HG03060 (cell line): ENCODE data around the gene ALG12.

Source experiments
- ATAC-seq: cut with Tn5 transposase; IDR thresholded peaks from one replicate; pipeline ENCODE4 v1.9.1; 2021; ENCODE audit warnings: low read depth, moderate number of reproducible peaks; ENCODE audit not compliant: unreplicated experiment

ALG12 gene

GRCh38 chr22:49933236-49934159, 15.3 kb upstream of the ALG12 start:
- no peak for ATAC-seq

- ATAC-seq, result peak; percentile 39
Measured at GRCh38 chr22:49930596-49931412, 12.6 kb upstream of the ALG12 start.

DNA sequence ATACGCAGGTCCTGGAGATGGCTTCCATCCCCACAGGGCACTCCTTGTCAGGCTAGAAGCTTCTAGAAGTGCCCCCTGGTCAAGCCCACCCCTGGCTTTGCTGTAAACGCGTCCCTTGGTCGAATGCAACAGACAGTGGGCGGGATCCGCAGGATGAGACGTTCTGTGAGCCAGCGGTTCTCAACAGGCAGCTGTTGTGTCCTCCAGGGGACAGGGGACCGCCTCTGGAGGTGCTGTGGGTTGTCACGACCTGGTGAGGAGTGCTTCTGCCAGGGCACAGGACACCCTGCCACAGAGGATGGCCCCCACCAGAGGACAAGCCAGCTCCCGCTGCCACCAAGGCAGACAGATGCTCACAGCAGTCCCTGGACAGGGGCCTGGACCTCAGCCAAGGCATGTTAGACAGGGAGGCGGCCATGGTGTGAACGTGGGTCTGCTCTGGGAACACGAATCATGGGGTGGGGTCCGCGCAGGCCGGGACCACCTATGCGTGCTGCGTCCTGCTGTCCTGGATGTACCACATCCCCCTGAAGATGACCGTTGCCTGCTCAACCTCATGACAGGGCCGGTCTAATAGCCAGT, 11.8 kb upstream of the ALG12 start:
- ATAC-seq, result no peak

DNA sequence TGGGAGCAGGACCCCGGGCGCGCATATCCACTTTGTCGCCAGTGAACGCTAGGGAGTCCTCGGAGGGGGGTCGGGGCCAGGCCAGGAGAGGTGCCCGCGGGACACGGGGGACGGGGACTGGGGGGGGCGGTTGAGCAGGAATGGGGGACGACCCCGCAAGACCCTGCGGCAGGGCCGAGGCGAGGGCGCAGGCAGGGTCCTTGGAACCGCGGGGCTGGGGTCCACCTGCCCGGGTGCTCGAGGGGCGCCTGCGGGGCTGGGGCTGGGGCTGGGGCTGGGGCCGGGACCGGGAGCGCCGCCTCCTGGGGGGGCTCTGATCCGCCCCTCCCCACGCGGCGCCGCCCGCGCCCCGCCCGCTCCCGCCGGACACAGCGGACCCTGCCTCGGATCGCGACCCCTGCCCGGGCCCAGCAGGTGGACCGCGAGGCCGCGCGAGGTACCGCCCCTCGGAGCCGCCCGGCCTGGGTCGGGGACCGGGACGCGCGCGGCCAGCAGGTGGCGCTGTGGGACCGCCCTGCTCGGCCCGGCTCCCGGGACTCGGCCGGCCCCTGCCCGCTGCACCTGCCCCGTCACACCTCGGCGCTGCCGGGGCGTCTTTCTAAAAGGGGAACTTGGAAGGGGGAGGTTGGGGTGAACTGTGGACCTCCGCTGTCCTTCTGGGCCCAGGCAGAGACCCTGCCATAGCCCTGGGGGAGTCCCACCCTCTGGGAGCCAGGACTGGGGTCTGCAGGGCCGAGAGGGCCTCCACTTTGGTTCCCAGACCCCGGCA, 11.2 kb upstream of the ALG12 start:
- ATAC-seq, result no peak

- no peak for ATAC-seq
Measured at GRCh38 chr22:49928555-49929210, 10.4 kb upstream of the ALG12 start.

DNA sequence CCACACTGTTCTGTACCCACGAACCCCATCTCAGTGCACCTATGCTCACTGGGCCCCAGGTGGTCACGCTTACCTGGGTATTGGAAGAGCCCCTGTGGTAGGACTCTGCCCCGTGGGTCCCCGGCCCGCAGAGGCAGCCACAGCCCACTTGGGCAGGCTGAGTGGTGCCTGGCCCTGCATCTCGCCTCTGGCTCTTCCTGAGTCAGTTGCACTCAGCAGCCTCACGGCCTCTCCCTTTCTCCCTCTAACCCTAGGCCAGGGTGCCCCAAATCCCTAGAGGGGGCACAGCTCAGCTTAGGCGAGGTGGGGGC, 9.9 kb upstream of the ALG12 start:
- ATAC-seq, result no peak

GRCh38 chr22:49927483-49928184, 9.4 kb upstream of the ALG12 start:
- no peak for ATAC-seq

DNA sequence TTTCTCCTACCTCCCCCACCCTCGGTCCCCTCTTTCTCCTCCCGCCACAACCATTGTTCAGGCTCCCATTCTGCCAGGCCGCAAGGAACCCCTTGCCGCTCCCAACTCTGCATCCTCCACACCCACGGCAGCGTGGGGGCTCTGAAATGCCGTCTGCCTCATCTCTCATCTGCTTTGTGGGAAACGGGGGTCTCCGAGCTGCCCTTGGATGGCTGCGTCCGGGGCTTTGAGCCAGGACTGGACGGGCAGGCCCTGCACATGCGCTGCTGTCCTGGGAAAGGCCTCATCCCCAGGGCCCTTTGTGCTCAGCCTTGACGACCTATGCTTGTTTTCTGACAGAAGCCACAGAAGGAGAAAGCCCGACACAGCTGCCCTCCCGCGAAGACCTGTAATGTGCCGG, 8.7 kb upstream of the ALG12 start:
- ATAC-seq, result no peak

GRCh38 chr22:49925525-49926128, 7.4 kb upstream of the ALG12 start:
- ATAC-seq, result peak; percentile 47

- ATAC-seq, result no peak
Measured at GRCh38 chr22:49924113-49924833, 6.0 kb upstream of the ALG12 start.

DNA sequence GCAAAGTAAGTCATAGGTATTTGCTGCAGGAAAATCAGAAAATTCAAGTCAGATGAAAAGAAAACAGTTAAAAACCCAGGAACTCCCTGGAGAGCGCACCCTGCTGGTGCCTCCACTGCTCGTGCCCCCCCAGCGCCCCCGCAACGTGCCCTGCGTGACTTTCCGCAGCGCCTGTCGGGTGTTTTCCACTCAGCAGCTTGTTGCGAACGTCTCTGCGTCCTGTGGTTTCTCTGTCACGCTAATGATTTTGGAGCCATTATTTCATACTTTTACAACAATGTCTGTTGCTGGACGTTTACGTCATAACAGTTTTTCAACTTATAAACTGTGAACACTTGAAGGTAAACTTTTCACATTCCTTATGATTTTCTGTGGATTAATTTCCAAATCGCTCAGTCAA, 5.2 kb upstream of the ALG12 start:
- ATAC-seq, result no peak

DNA sequence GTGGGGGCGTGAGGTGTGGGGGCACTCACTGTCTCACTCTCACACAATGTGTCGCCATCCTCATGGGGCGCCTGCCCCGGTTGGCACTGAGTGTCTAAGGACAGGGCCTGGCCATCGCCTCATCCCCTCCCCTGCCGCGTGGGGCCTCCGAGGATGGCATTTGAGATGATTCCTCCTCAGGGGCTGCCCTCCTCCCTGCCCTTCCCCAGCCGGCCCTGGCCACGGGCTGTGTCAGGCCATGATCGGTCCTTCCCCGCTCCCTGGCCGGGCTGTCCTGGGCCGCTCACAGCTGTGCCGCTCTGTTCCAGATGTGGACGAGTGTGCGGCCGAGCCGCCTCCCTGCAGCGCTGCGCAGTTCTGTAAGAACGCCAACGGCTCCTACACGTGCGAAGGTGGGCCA, 4.7 kb upstream of the ALG12 start:
- ATAC-seq, result no peak

GRCh38 chr22:49922484-49922883, 4.2 kb upstream of the ALG12 start:
- no peak for ATAC-seq

DNA sequence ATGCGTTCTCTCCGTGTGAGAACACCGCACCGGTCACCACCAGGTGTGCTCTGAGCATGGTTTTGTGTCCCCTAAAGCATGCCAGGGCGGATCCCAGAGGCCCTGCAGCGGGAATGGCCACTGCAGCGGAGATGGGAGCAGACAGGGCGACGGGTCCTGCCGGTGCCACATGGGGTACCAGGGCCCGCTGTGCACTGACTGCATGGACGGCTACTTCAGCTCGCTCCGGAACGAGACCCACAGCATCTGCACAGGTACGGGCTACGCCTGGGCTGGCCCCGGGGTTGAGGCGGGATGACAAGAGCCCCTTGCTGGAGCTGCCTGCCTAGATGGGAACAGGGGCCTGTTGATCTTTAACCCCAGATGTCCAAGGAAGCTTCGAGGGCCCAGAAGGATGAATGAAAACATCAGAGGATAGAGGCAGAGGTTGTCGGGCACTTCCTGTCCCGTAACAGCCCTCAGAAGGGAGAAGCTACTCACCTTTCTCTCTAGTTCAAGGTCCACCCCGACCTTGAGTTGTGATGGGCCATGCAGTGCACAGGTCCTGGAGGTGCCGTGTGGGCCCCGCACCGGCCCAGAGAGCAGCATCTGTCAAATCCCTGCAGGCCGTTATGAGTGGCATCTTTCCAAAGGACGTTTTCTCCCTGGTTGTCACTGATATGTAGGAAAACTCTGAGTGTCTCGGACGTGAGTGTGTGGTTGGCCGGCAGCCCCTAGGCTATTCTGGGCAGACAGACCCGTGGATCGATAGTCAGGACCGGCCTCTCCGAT, 3.5 kb upstream of the ALG12 start:
- ATAC-seq, result no peak

- ATAC-seq, result no peak
Measured at GRCh38 chr22:49920859-49921258, 2.6 kb upstream of the ALG12 start.

GRCh38 chr22:49918911-49919881, 958 bp upstream of the ALG12 start:
- no peak for ATAC-seq

- ATAC-seq, result no peak
Measured at GRCh38 chr22:49916831-49917230, 1.4 kb downstream of the ALG12 start.
